Measurements from ENCODE around the gene ABLIM1.
A peak's percentile ranks its signal among the peaks of the same experiment; 100 is the strongest.

The ABLIM1 gene

DNA sequence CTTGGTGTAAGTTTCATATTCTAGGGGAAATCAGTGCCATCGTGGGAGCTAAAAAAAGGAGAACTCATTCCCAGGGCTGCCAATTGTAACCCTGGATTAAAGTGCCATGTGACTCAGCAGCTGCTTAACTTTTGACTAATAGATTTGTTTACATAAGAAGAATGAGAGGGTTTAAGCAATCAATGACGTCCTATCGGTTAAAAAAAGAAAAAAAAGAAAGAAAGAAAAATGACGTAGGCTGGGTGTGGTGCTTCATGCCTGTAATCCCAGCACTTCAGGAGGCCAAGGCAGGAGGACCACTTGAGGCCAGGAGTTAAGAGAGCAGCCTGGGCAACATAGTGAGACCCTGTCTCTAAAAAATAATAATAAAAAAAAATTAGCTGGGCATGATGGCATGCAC is 137.6 kb downstream of the ABLIM1 start (continued):
- TF ChIP-seq, protein P1, sequence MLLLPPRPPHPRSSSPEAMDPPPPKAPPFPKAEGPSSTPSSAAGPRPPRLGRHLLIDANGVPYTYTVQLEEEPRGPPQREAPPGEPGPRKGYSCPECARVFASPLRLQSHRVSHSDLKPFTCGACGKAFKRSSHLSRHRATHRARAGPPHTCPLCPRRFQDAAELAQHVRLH (tag by site-specific recombination; IDR thresholded peaks at IDR 0.05): no peak
- TF ChIP-seq, protein P2, sequence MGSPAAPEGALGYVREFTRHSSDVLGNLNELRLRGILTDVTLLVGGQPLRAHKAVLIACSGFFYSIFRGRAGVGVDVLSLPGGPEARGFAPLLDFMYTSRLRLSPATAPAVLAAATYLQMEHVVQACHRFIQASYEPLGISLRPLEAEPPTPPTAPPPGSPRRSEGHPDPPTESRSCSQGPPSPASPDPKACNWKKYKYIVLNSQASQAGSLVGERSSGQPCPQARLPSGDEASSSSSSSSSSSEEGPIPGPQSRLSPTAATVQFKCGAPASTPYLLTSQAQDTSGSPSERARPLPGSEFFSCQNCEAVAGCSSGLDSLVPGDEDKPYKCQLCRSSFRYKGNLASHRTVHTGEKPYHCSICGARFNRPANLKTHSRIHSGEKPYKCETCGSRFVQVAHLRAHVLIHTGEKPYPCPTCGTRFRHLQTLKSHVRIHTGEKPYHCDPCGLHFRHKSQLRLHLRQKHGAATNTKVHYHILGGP (tag by site-specific recombination; IDR thresholded peaks at IDR 0.05): no peak
- TF ChIP-seq ZBTB21 (tag by site-specific recombination; IDR thresholded peaks at IDR 0.05) (peak; percentile 35; the same call in 1 of the 2 replicates), ZNF645 (tag by site-specific recombination; IDR thresholded peaks at IDR 0.05) (no peak), ZNF670 (tag by site-specific recombination; IDR thresholded peaks at IDR 0.05; ENCODE audit: low read depth) (no peak), ZNF830 (tag by site-specific recombination; IDR thresholded peaks at IDR 0.05; ENCODE audit: low read depth) (no peak), HOXA7 (CRISPR knock-in tag; IDR thresholded peaks at IDR 0.05; ENCODE audit: borderline replicate concordance) (no peak), ZNF701 (tag by site-specific recombination; IDR thresholded peaks at IDR 0.05) (no peak), SP7 (tag by site-specific recombination; IDR thresholded peaks at IDR 0.05) (no peak), ZNF629 (tag by site-specific recombination; IDR thresholded peaks at IDR 0.05) (peak; percentile 87), ZNF621 (tag by site-specific recombination; IDR thresholded peaks at IDR 0.05) (no peak), ZBTB48 (tag by site-specific recombination; IDR thresholded peaks at IDR 0.05) (no peak), ZNF121 (tag by site-specific recombination; IDR thresholded peaks at IDR 0.05) (peak; percentile 95), ZNF138 (tag by site-specific recombination; IDR thresholded peaks at IDR 0.05; ENCODE audit: borderline replicate concordance) (no peak), ZNF548 (tag by site-specific recombination; IDR thresholded peaks at IDR 0.05) (no peak), ZNF514 (tag by site-specific recombination; IDR thresholded peaks at IDR 0.05) (no peak), BCL11A (tag by site-specific recombination; IDR thresholded peaks at IDR 0.05; ENCODE audit: low read depth) (no peak), ZNF776 (tag by site-specific recombination; IDR thresholded peaks at IDR 0.05; ENCODE audit: borderline replicate concordance) (no peak), IKZF3 (tag by site-specific recombination; IDR thresholded peaks at IDR 0.05) (no peak), ZNF335 (tag by site-specific recombination; conservative IDR thresholded peaks at IDR 0.05) (no peak), ZNF157 (tag by site-specific recombination; IDR thresholded peaks at IDR 0.05) (no peak)
- TF ChIP-seq, protein P3, sequence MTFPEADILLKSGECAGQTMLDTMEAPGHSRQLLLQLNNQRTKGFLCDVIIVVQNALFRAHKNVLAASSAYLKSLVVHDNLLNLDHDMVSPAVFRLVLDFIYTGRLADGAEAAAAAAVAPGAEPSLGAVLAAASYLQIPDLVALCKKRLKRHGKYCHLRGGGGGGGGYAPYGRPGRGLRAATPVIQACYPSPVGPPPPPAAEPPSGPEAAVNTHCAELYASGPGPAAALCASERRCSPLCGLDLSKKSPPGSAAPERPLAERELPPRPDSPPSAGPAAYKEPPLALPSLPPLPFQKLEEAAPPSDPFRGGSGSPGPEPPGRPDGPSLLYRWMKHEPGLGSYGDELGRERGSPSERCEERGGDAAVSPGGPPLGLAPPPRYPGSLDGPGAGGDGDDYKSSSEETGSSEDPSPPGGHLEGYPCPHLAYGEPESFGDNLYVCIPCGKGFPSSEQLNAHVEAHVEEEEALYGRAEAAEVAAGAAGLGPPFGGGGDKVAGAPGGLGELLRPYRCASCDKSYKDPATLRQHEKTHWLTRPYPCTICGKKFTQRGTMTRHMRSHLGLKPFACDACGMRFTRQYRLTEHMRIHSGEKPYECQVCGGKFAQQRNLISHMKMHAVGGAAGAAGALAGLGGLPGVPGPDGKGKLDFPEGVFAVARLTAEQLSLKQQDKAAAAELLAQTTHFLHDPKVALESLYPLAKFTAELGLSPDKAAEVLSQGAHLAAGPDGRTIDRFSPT (tag by site-specific recombination; IDR thresholded peaks at IDR 0.05): no peak

- POLR2A ChIA-PET: no interaction called here
- Histone ChIP-seq H3K27ac (ENCODE audit: extremely low read depth, low read depth, low read length) (no peak overlapping the region), H3K36me3 (ENCODE audit: control insufficient read depth in 2 of 2, insufficient read depth in 1 of 2, low read length in 2 of 2) (no peaks in the 10 kb centered on the region), H3K9me3 (ENCODE audit: control insufficient read depth, insufficient read depth, low read depth, low read length) (no peaks in the 10 kb centered on the region), H3K4me3 (ENCODE audit: low read depth, low read length) (no peak overlapping the region), H3K4me1 (ENCODE audit: control insufficient read depth, insufficient read depth, low read length) (peaks cover 16% of the 10 kb centered on the region)
- TF ChIP-seq CTCF (tag by site-specific recombination; IDR thresholded peaks at IDR 0.05) (no peak), ZBTB10 (tag by site-specific recombination; IDR thresholded peaks at IDR 0.05) (no peak), ZNF600 (tag by site-specific recombination; IDR thresholded peaks at IDR 0.05) (0 out of 2 replicates have a peak, but pooled peaks have one; percentile 16), ZNF488 (tag by site-specific recombination; IDR thresholded peaks at IDR 0.05) (no peak)
- CTCF ChIA-PET: interaction anchor here (1.1 kb wide), 1 partner anchor 49 kb away, joined by 4 read pairs; no protein-coding TSS in a partner anchor
These were observed 138.2 kb downstream of the ABLIM1 start for GRCh38 chr10:114519756-114520293.
